ENCODE measurements around the gene AGAP1.

Gene AGAP1

DNA sequence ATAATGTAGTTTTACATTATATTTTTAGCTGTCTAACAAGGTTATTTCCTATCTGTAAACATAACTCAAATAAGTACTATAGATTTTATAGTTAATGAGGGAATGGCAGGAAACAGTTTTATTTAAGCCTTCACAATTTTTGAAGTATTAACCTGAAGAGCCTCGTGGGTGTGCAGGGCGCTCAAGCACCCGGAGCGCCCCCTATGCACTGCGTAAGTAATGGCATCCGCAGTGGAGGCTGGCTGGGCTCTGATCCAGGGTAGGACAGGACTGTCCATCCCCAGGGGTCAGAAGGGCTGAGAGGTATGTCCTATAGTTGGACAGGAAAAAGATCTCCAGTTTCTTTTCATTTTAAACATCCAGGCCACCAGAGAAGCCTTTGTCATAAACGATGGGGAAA is 682.6 kb downstream of the AGAP1 start:
- H3F3A ChIP-seq (ENCODE audit: control insufficient read depth, insufficient read depth), result no peaks in the 10 kb centered on the region
- no peak overlapping the region for H3K4me3 ChIP-seq (ENCODE audit: low read length)
- no peak overlapping the region for H3K27ac ChIP-seq (ENCODE audit: low read depth, low read length)
- no peaks in the 10 kb centered on the region for H3K79me2 ChIP-seq (ENCODE audit: control insufficient read depth, low read length)
- no peaks in the 10 kb centered on the region for H3K36me3 ChIP-seq (ENCODE audit: control insufficient read depth, low read length)
- H3K9me3 ChIP-seq (ENCODE audit: control insufficient read depth, insufficient read depth, low read length), result no peaks in the 10 kb centered on the region
- no peaks in the 10 kb centered on the region for H3K9me2 ChIP-seq (replicated peaks; ENCODE audit: control insufficient read depth, low read length)
- H4K20me1 ChIP-seq (ENCODE audit: control insufficient read depth, insufficient read depth, low read depth, low read length), result no peaks in the 10 kb centered on the region
- no peaks in the 10 kb centered on the region for H3K27me3 ChIP-seq (ENCODE audit: control insufficient read depth, low read length)
- TF ChIP-seq EZH2phosphoT487 (IDR thresholded peaks at IDR 0.05; ENCODE audit: borderline replicate concordance, low read length) (no peak), CTCF (IDR thresholded peaks at IDR 0.05; ENCODE audit: low read depth, low read length, poor library complexity, severe bottlenecking) (peak; percentile 81)
- no peaks in the 10 kb centered on the region for H3K4me1 ChIP-seq (ENCODE audit: control insufficient read depth, low read length)
- H3K4me2 ChIP-seq (ENCODE audit: low read length), result no peak overlapping the region

DNA sequence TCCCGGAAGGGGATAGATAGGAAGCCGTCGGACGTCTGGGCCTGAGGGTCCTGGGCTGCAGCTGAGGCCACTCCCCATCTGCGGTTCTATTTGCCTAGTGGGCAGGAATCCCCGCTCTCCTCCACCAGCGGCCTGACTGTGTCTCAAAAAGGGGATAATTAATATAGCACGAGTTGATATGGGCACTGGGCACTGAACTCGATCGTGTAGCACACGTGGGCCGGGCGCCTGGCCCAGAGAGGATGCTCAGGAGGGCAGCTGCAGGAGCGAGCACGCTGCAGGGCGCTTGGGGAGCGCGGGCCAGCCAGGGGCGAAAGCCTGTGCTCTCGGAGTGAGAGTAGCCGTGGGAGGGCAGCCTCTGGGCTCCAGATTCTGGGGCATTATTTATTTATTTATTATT is 683.1 kb downstream of the AGAP1 start:
- Histone ChIP-seq H3K9me3 (ENCODE audit: control insufficient read depth, insufficient read depth, low read length) (no peaks in the 10 kb centered on the region), H3K4me1 (ENCODE audit: control insufficient read depth, low read length) (no peaks in the 10 kb centered on the region)

DNA sequence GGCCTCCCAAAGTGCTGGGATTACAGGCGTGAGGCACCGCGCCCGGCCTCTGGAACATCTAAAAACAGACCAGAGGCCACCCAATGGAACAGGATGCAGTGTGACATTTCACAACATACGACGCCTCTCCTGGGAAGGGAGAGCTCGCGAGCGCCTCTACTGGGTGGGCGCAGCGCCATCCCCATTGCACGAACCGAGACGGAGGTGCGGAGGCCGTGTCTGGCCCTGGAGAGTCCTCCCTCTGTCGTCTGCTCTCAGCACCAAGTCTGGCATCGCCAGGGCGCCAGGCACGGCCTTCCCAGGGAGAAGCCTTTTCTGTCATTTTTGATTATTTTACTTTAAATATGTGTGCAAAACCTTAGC is 683.7 kb downstream of the AGAP1 start:
- H3K4me2 ChIP-seq (ENCODE audit: low read length), result no peak overlapping the region
- H3K4me1 ChIP-seq (ENCODE audit: control insufficient read depth, low read length), result no peaks in the 10 kb centered on the region
- no peak overlapping the region for H3K4me3 ChIP-seq (ENCODE audit: low read length)
- no peaks in the 10 kb centered on the region for H3K79me2 ChIP-seq (ENCODE audit: control insufficient read depth, low read length)
- H4K20me1 ChIP-seq (ENCODE audit: control insufficient read depth, insufficient read depth, low read depth, low read length), result no peaks in the 10 kb centered on the region
- no peaks in the 10 kb centered on the region for H3K9me2 ChIP-seq (replicated peaks; ENCODE audit: control insufficient read depth, low read length)
- no peaks in the 10 kb centered on the region for H3K27me3 ChIP-seq (ENCODE audit: control insufficient read depth, low read length)
- H3K36me3 ChIP-seq (ENCODE audit: control insufficient read depth, low read length), result no peaks in the 10 kb centered on the region
- H3F3A ChIP-seq (ENCODE audit: control insufficient read depth, insufficient read depth), result no peaks in the 10 kb centered on the region
- H3K9me3 ChIP-seq (ENCODE audit: control insufficient read depth, insufficient read depth, low read length), result no peaks in the 10 kb centered on the region
- H3K27ac ChIP-seq (ENCODE audit: low read depth, low read length), result no peak overlapping the region
- no peak for TF ChIP-seq CTCF (IDR thresholded peaks at IDR 0.05; ENCODE audit: low read depth, low read length, poor library complexity, severe bottlenecking)
- TF ChIP-seq EZH2phosphoT487 (IDR thresholded peaks at IDR 0.05; ENCODE audit: borderline replicate concordance, low read length), result no peak

More for the DNA sequence above, 683.1 kb downstream of the AGAP1 start:
- H3K4me3 ChIP-seq (ENCODE audit: low read length), result no peak overlapping the region
- H3K79me2 ChIP-seq (ENCODE audit: control insufficient read depth, low read length), result no peaks in the 10 kb centered on the region
- no peak for TF ChIP-seq CTCF (IDR thresholded peaks at IDR 0.05; ENCODE audit: low read depth, low read length, poor library complexity, severe bottlenecking)
- TF ChIP-seq EZH2phosphoT487 (IDR thresholded peaks at IDR 0.05; ENCODE audit: borderline replicate concordance, low read length), result no peak
- no peaks in the 10 kb centered on the region for H3K36me3 ChIP-seq (ENCODE audit: control insufficient read depth, low read length)
- no peaks in the 10 kb centered on the region for H4K20me1 ChIP-seq (ENCODE audit: control insufficient read depth, insufficient read depth, low read depth, low read length)
- no peaks in the 10 kb centered on the region for H3K27me3 ChIP-seq (ENCODE audit: control insufficient read depth, low read length)
- H3K4me2 ChIP-seq (ENCODE audit: low read length), result no peak overlapping the region
- H3K27ac ChIP-seq (ENCODE audit: low read depth, low read length), result no peak overlapping the region
- no peaks in the 10 kb centered on the region for H3F3A ChIP-seq (ENCODE audit: control insufficient read depth, insufficient read depth)
- H3K9me2 ChIP-seq (replicated peaks; ENCODE audit: control insufficient read depth, low read length), result no peaks in the 10 kb centered on the region

All from DOHH2 (cell line).